Transverse colon (tissue), 4 donors: ENCODE measurements around the gene PET100.

Experiments
- POLR2AphosphoS5 ChIP-seq, 3 donors: sonication (generic); formaldehyde crosslinking; IDR thresholded peaks; one replicate each; pipeline ENCODE4 v1.6.1; 2016; ENCODE audit warnings: antibody characterized with exemption in 3 of 3
- TF ChIP-seq, protein P1 (sequence below), 5 experiments: fragments of 200-600 bp in 3 of 5; fragments of 450-650 bp in 2 of 5; sonication (generic) in 3 of 5; IDR thresholded peaks; 1 replicate in 2 of 5; 2 replicates in 3 of 5; pipeline ENCODE4 v1.5.1; 2016 to 2017; ENCODE audit warnings: antibody characterized with exemption in 5 of 5, inconsistent platforms in 3 of 5, mild to moderate bottlenecking in 2 of 5, moderate library complexity in 1 of 5

DNA sequence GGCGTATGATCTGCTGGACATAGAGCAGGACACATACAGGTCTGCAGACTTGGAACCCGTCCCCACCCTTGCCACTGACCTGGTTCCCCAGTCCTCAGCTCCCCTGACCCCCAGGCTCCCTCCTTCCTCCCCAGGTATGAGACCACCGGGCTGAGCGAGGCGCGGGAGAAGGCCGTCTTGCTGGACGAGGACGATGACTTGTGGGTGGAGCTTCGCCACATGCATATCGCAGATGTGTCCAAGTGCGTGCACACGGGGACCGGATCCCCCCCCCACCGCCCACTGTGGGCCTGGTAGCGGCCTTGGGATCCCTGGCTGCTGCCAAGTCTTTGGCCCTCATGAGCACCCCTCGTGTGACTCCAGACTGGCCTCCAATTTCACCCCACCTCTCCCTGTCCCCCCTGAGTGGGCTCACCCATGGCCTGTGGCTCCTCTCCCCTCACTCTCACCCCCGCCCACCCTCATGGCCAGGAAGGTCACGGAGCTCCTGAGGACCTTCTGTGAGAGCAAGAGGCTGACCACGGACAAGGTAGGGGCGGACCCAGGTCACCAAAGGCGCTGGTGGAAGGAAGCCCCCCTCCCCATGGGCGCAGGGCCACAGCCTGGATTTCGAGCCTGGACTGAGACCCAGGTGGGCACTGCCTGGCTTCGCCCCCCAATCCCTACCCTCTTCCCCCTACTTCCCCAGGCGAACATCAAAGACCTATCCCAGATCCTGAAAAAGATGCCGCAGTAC, 12.9 kb downstream of the PET100 start:
- TF ChIP-seq, protein P1, sequence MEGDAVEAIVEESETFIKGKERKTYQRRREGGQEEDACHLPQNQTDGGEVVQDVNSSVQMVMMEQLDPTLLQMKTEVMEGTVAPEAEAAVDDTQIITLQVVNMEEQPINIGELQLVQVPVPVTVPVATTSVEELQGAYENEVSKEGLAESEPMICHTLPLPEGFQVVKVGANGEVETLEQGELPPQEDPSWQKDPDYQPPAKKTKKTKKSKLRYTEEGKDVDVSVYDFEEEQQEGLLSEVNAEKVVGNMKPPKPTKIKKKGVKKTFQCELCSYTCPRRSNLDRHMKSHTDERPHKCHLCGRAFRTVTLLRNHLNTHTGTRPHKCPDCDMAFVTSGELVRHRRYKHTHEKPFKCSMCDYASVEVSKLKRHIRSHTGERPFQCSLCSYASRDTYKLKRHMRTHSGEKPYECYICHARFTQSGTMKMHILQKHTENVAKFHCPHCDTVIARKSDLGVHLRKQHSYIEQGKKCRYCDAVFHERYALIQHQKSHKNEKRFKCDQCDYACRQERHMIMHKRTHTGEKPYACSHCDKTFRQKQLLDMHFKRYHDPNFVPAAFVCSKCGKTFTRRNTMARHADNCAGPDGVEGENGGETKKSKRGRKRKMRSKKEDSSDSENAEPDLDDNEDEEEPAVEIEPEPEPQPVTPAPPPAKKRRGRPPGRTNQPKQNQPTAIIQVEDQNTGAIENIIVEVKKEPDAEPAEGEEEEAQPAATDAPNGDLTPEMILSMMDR (IDR thresholded peaks at IDR 0.05): no peak
- TF ChIP-seq POLR2AphosphoS5 (IDR thresholded peaks at IDR 0.05): no peak
